GM12878 (cell line): ENCODE data around the gene LZTFL1. TPM values are rescaled to one million over a fixed set of nuclear protein-coding genes. Genes with fewer than 3 reads are reported as not detected.

Experiments used
- ETV6 ChIP-seq, 2 experiments: fragments of 450-650 bp in 1 of 2; IDR thresholded peaks in 1 of 2; conservative IDR thresholded peaks in 1 of 2; 2 replicates each; pipeline ENCODE4 v1.6.1; 2014; ENCODE audit warnings: antibody characterized with exemption in 1 of 2, borderline replicate concordance in 1 of 2, low read depth in 1 of 2, mild to moderate bottlenecking in 1 of 2, moderate library complexity in 1 of 2
- HDAC2 ChIP-seq: fragments of 200-600 bp; sonication (generic); IDR thresholded peaks from 2 replicates; pipeline ENCODE4 v1.6.1; 2017
- POLR2A ChIP-seq: IDR thresholded peaks from 2 replicates; pipeline ENCODE4 v1.6.1; 2011; ENCODE audit warnings: low read depth, mild to moderate bottlenecking, low read length
- RUNX3 ChIP-seq: IDR thresholded peaks from 2 replicates; pipeline ENCODE4 v1.6.1; 2012; ENCODE audit warnings: low read length, inconsistent platforms
- polyA plus RNA-seq, 11 experiments: library from polyadenylated mRNA; depleted of rRNA in 4 of 11; unstranded in 6 of 11; stranded (reverse) in 5 of 11; fragments of >200 nt; fragmentation: Nextera tagmentation in 4 of 11; fragmentation: Illumina TruSeq in 1 of 11; extraction: Ambion mirVana in 4 of 11; extraction: Trizol in 1 of 11; gene quantifications; 1 replicate in 1 of 11; 2 replicates in 10 of 11; pipeline versions ENCODE4 v1.2.1 to v1.2.3, GENCODE V29; 2011 to 2016; ENCODE audit warnings: inconsistent platforms in 2 of 11, missing spikeins in 2 of 11, low read depth in 1 of 11
- total RNA-seq, 4 experiments: library from RNA; depleted of rRNA in 3 of 4; stranded (reverse); fragments of >200 nt in 3 of 4; fragmentation: Illumina TruSeq in 1 of 4; extraction: Trizol in 1 of 4; gene quantifications; 2 replicates each; pipeline versions ENCODE4 v1.2.1 to v1.2.3, GENCODE V29; 2013 to 2021
- TF ChIP-seq, protein P1 (sequence below): IDR thresholded peaks from 2 replicates; pipeline ENCODE4 v1.6.1; 2012; ENCODE audit warnings: low read depth, low read length, improper control_type of control experiment
- TF ChIP-seq, protein P2 (sequence below): fragments of 450-650 bp; IDR thresholded peaks from 2 replicates; pipeline ENCODE4 v1.6.1; 2016; ENCODE audit warnings: mild to moderate bottlenecking

Gene LZTFL1
- total and polyA plus RNA-seq, 10 of the 15 experiments (the other 5 are each of a cell fraction or from before 2014, with no cell fraction given) = 9.8 to 74.1 (median 11.9) TPM

- TF ChIP-seq, protein P1, sequence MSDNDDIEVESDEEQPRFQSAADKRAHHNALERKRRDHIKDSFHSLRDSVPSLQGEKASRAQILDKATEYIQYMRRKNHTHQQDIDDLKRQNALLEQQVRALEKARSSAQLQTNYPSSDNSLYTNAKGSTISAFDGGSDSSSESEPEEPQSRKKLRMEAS = no peak
- TF ChIP-seq ETV6 (conservative IDR thresholded peaks at IDR 0.05 in 1 of 2, IDR thresholded peaks at IDR 0.05 in 1 of 2; ENCODE audit: borderline replicate concordance in 1 of 2, low read depth in 1 of 2) (peak in 1 of 2 experiments; percentile 81; a peak in 1 of 4 replicates), HDAC2 (no peak), RUNX3 (peak; percentile 65), POLR2A (no peak)
- TF ChIP-seq, protein P2, sequence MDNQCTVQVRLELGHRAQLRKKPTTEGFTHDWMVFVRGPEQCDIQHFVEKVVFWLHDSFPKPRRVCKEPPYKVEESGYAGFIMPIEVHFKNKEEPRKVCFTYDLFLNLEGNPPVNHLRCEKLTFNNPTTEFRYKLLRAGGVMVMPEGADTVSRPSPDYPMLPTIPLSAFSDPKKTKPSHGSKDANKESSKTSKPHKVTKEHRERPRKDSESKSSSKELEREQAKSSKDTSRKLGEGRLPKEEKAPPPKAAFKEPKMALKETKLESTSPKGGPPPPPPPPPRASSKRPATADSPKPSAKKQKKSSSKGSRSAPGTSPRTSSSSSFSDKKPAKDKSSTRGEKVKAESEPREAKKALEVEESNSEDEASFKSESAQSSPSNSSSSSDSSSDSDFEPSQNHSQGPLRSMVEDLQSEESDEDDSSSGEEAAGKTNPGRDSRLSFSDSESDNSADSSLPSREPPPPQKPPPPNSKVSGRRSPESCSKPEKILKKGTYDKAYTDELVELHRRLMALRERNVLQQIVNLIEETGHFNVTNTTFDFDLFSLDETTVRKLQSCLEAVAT = 0 out of 2 replicates have a peak, but pooled peaks have one; percentile 3
These were observed 42.7 kb upstream of the LZTFL1 start (continued) for GRCh38 chr3:45884368-45885201.
